H1 (cell line): Measurements from ENCODE around the gene TGM4. TPM values are rescaled to one million over a fixed set of nuclear protein-coding genes. Genes with fewer than 3 reads are reported as not detected.

Experiments used
- CTCF ChIA-PET: fragments of 300-600 bp; sonication (Branson Sonifier 250); formaldehyde crosslinking; loops from one replicate; lab custom pipeline; 2021; ENCODE audit not compliant: partially characterized antibody; lab: Charles Lee
- POLR2A ChIA-PET: fragments of 300-600 bp; sonication (Branson Sonifier 250); formaldehyde crosslinking; loops from one replicate; lab custom pipeline; 2021; ENCODE audit warnings: inconsistent platforms; ENCODE audit not compliant: partially characterized antibody; lab: Charles Lee
- DNase-seq, 2 experiments: peaks; one replicate each; pipeline versions ENCODE4 v3.0.0 to v3.0.0-alpha.2; 2010 to 2022; ENCODE audit warnings: low spot score in 2 of 2, low read depth in 1 of 2, mixed read lengths in 1 of 2
- FAIRE-seq: peaks from 2 replicates; lab custom pipeline; 2011; peaks lifted over from hg19 to GRCh38; lab: Jason Lieb, UNC
- H2AFZ ChIP-seq: 2 replicates; pipeline ENCODE4 v1.8.1; 2012; ENCODE audit warnings: low read length, inconsistent platforms
- H2AK5ac ChIP-seq: 2 replicates; pipeline ENCODE4 v1.6.1; 2013; ENCODE audit warnings: low read depth, low read length
- H2BK120ac ChIP-seq: replicated peaks from 2 replicates; pipeline ENCODE3; 2013; ENCODE audit warnings: low read depth, low read length, inconsistent platforms
- H2BK12ac ChIP-seq: 2 replicates; pipeline ENCODE4 v1.6.1; 2013; ENCODE audit warnings: low read depth, low read length
- H2BK15ac ChIP-seq: 2 replicates; pipeline ENCODE4 v1.6.1; 2013; ENCODE audit warnings: low read length
- H2BK20ac ChIP-seq: 2 replicates; pipeline ENCODE4 v1.6.1; 2013; ENCODE audit warnings: low read length
- H2BK5ac ChIP-seq: 2 replicates; pipeline ENCODE4 v1.6.1; 2013; ENCODE audit warnings: low read depth, low read length
- H3K14ac ChIP-seq: 2 replicates; pipeline ENCODE4 v1.6.1; 2013; ENCODE audit warnings: inconsistent platforms; ENCODE audit not compliant: insufficient read length
- H3K18ac ChIP-seq: 2 replicates; pipeline ENCODE4 v1.6.1; 2013; ENCODE audit warnings: low read length; ENCODE audit errors: extremely low read depth
- H3K23ac ChIP-seq: 2 replicates; pipeline ENCODE4 v1.6.1; 2013; ENCODE audit warnings: inconsistent platforms; ENCODE audit not compliant: insufficient read length
- H3K23me2 ChIP-seq: 2 replicates; pipeline ENCODE4 v1.6.1; 2013; ENCODE audit warnings: low read depth, low read length
- H3K27ac ChIP-seq: 2 replicates; pipeline ENCODE4 v1.6.1; 2011; ENCODE audit warnings: low read depth, low read length, inconsistent platforms
- H3K27me3 ChIP-seq, 4 experiments: replicated peaks in 1 of 4; 1 replicate in 1 of 4; 2 replicates in 3 of 4; pipeline versions ENCODE4 v1.6.1 to v1.8.1; 2011 to 2013; ENCODE audit warnings: low read length in 3 of 4, mild to moderate bottlenecking in 3 of 4, inconsistent platforms in 2 of 4, mixed read lengths in 2 of 4, moderate library complexity in 1 of 4; ENCODE audit not compliant: control insufficient read depth in 3 of 4, insufficient read depth in 3 of 4; ENCODE audit errors: extremely low read depth in 1 of 4
- H3K36me3 ChIP-seq, 4 experiments: 2 replicates each; pipeline versions ENCODE4 v1.6.1 to v1.8.1; 2011 to 2013; ENCODE audit warnings: mild to moderate bottlenecking in 4 of 4, low read length in 3 of 4, moderate library complexity in 2 of 4, control low read depth in 1 of 4, inconsistent platforms in 1 of 4; ENCODE audit not compliant: insufficient read depth in 4 of 4, control insufficient read depth in 2 of 4
- H3K4ac ChIP-seq: replicated peaks from 2 replicates; pipeline ENCODE3; 2013; ENCODE audit warnings: low read length, low read depth, mixed read lengths, inconsistent platforms; ENCODE audit not compliant: insufficient read length
- H3K4me1 ChIP-seq, 4 experiments: replicated peaks in 1 of 4; 1 replicate in 1 of 4; 2 replicates in 3 of 4; pipeline versions ENCODE4 v1.6.1 to v1.8.1; 2011 to 2013; ENCODE audit warnings: low read length in 3 of 4, inconsistent platforms in 2 of 4, mixed read lengths in 1 of 4; ENCODE audit not compliant: insufficient read depth in 4 of 4, control insufficient read depth in 3 of 4
- H3K4me2 ChIP-seq, 2 experiments: 2 replicates each; pipeline versions ENCODE4 v1.6.1 to v1.8.1; 2011 to 2013; ENCODE audit warnings: low read depth in 2 of 2, low read length in 2 of 2, control low read depth in 1 of 2, inconsistent platforms in 1 of 2, mild to moderate bottlenecking in 1 of 2; ENCODE audit not compliant: insufficient read depth in 1 of 2
- H3K4me3 ChIP-seq, 4 experiments: fragments of 200-600, 300-600 bp in 1 of 4; sonication (generic), shearing (Covaris generic), sonication (Bioruptor Twin) in 1 of 4; 2 replicates each; pipeline versions ENCODE4 v1.5.1 to v1.8.1; 2011 to 2016; ENCODE audit warnings: low read length in 4 of 4, low read depth in 3 of 4, control low read depth in 2 of 4, inconsistent platforms in 2 of 4, mild to moderate bottlenecking in 2 of 4, mixed read lengths in 1 of 4, moderate library complexity in 1 of 4; ENCODE audit not compliant: insufficient read depth in 2 of 4; ENCODE audit errors: extremely low read depth in 1 of 4
- H3K56ac ChIP-seq: replicated peaks from 2 replicates; pipeline ENCODE3; 2013; ENCODE audit warnings: low read depth, mild to moderate bottlenecking, mixed read lengths, low read length, inconsistent platforms; ENCODE audit not compliant: insufficient read length
- H3K79me1 ChIP-seq: 2 replicates; pipeline ENCODE4 v1.6.1; 2013; ENCODE audit warnings: low read depth, low read length, control low read depth
- H3K79me2 ChIP-seq, 2 experiments: 2 replicates each; pipeline versions ENCODE4 v1.6.1 to v1.8.1; 2012 to 2013; ENCODE audit warnings: low read length in 2 of 2, mild to moderate bottlenecking in 2 of 2, inconsistent platforms in 1 of 2; ENCODE audit not compliant: insufficient read depth in 2 of 2, control insufficient read depth in 1 of 2
- H3K9ac ChIP-seq, 4 experiments: replicated peaks in 1 of 4; 1 replicate in 1 of 4; 2 replicates in 3 of 4; pipeline versions ENCODE4 v1.6.1 to v1.8.1; 2011 to 2013; ENCODE audit warnings: low read depth in 3 of 4, low read length in 3 of 4, control low read depth in 2 of 4, mild to moderate bottlenecking in 2 of 4, moderate library complexity in 2 of 4, inconsistent platforms in 1 of 4; ENCODE audit errors: extremely low read depth in 1 of 4
- H3K9me3 ChIP-seq, 2 experiments: 2 replicates each; pipeline versions ENCODE4 v1.6.1 to v1.8.1; 2012 to 2013; ENCODE audit warnings: mild to moderate bottlenecking in 2 of 2, moderate library complexity in 2 of 2, control low read depth in 1 of 2, inconsistent platforms in 1 of 2, low read depth in 1 of 2, low read length in 1 of 2, mixed read lengths in 1 of 2; ENCODE audit not compliant: insufficient read depth in 2 of 2
- H4K20me1 ChIP-seq, 2 experiments: replicated peaks in 1 of 2; 2 replicates each; pipeline versions ENCODE3 to v1.8.1; 2011 to 2013; ENCODE audit warnings: inconsistent platforms in 2 of 2, low read length in 2 of 2, mild to moderate bottlenecking in 1 of 2; ENCODE audit not compliant: insufficient read depth in 2 of 2, control insufficient read depth in 1 of 2
- H4K5ac ChIP-seq: 2 replicates; pipeline ENCODE4 v1.6.1; 2013; ENCODE audit warnings: low read length, low read depth, mixed read lengths, inconsistent platforms; ENCODE audit not compliant: insufficient read length
- H4K8ac ChIP-seq: 2 replicates; pipeline ENCODE4 v1.8.0; 2013; ENCODE audit warnings: mild to moderate bottlenecking, moderate library complexity, low read length, inconsistent platforms; ENCODE audit not compliant: insufficient read depth; ENCODE audit errors: extremely low read depth
- H4K91ac ChIP-seq: replicated peaks from 2 replicates; pipeline ENCODE3; 2013; ENCODE audit warnings: low read length, mixed read lengths, inconsistent platforms; ENCODE audit not compliant: insufficient read length
- CHD1 ChIP-seq: IDR thresholded peaks from 2 replicates; pipeline ENCODE4 v1.6.1; 2012; ENCODE audit warnings: low read depth, low read length, improper control_type of control experiment
- CTBP2 ChIP-seq: IDR thresholded peaks from 2 replicates; pipeline ENCODE4 v1.7.0; 2011; ENCODE audit warnings: borderline replicate concordance, mild to moderate bottlenecking, moderate library complexity, mixed read lengths, low read length; ENCODE audit not compliant: insufficient read depth, insufficient read length
- KDM4A ChIP-seq: IDR thresholded peaks from one replicate; pipeline ENCODE4 v1.7.1; 2012; ENCODE audit warnings: low read depth, mild to moderate bottlenecking, moderate library complexity, low read length, inconsistent platforms; ENCODE audit not compliant: severe bottlenecking
- RXRA ChIP-seq: IDR thresholded peaks from 2 replicates; pipeline ENCODE4 v1.6.1; 2011; ENCODE audit warnings: low read depth, mild to moderate bottlenecking, low read length, moderate library complexity; ENCODE audit not compliant: insufficient read depth
- SIX5 ChIP-seq: IDR thresholded peaks from 2 replicates; pipeline ENCODE4 v1.6.1; 2011; ENCODE audit warnings: mild to moderate bottlenecking, low read depth, low read length
- SP4 ChIP-seq: IDR thresholded peaks from 2 replicates; pipeline ENCODE4 v1.6.1; 2012; ENCODE audit warnings: low read length, inconsistent platforms
- TAF7 ChIP-seq: optimal IDR thresholded peaks from 2 replicates; pipeline ENCODE3; 2011; ENCODE audit warnings: low read depth, mild to moderate bottlenecking, inconsistent platforms, low read length, moderate library complexity, borderline replicate concordance
- ZNF274 ChIP-seq: IDR thresholded peaks from 2 replicates; pipeline ENCODE4 v1.7.0; 2012; ENCODE audit warnings: low read length, borderline replicate concordance; ENCODE audit errors: extremely low read depth
- WGBS, 2 experiments: shearing (Covaris generic) in 1 of 2; methylation state at CpG; one replicate each; pipeline versions ENCODE4 v1.1.6 to v1.1.7; 2013 to 2015; ENCODE audit warnings: low lambda C conversion rate in 2 of 2, mixed read lengths in 2 of 2, inconsistent platforms in 1 of 2, low coverage in 1 of 2, missing lambda C conversion rate in 1 of 2; ENCODE audit not compliant: insufficient replicate concordance in 2 of 2, insufficient coverage in 1 of 2, insufficient read length in 1 of 2; ENCODE audit errors: extremely low coverage in 1 of 2, missing lambda C conversion rate in 1 of 2; 5-methylcytosine and 5-hydroxymethylcytosine counted together
- polyA plus RNA-seq, 7 experiments: library from polyadenylated mRNA; depleted of rRNA in 3 of 7; stranded (reverse) in 5 of 7; unstranded in 2 of 7; fragments of >200 nt in 5 of 7; fragments of 200-250 nt in 2 of 7; gene quantifications; 1 replicate in 5 of 7; 2 replicates in 1 of 7; 4 replicates in 1 of 7; pipeline versions ENCODE4 v1.2.1 to v1.2.3, GENCODE V29; 2011 to 2013; ENCODE audit warnings: missing spikeins in 2 of 7, mixed read lengths in 2 of 7
- total RNA-seq: library from RNA; stranded (reverse); fragmentation: NEBNext Ultra II Directional; extraction: Animal tissue kit (Norgen Biotek cat#: 25700); gene quantifications from 2 replicates; pipeline ENCODE4 v1.2.1, GENCODE V29; 2021

TGM4 gene
- total and polyA plus RNA-seq, 2 of the 8 experiments (the other 6 are each of a cell fraction or from before 2014, with no cell fraction given): 0.02 TPM; not detected in 1

DNA sequence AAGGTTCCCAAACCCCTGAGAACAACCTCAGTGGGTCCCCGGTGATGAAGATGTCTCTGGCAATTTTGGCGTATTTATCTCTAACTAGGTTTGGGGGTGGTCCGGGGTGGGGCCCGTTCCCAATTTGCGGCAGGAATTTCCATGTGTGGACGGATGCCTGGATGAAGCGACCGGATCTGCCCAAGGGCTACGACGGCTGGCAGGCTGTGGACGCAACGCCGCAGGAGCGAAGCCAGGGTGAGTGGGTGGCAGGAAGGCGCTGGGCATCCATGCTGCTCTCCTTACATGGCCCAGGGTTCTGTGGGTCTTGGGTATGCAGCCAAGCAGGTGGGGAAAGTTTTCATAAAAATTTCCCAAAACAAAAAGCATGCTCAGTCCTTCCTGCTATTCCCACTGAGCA, 29.3 kb downstream of the TGM4 start:
- Histone ChIP-seq H3K4me2 (no peak overlapping the region), H2BK120ac (no peak overlapping the region), H3K9ac (no peak overlapping the region), H4K5ac (no peak overlapping the region), H2BK15ac (no peak overlapping the region), H3K4me3 (no peak overlapping the region), H3K4ac (no peak overlapping the region), H3K79me1 (no peaks in the 10 kb centered on the region), H3K14ac (no peak overlapping the region), H4K91ac (no peak overlapping the region), H2AFZ (no peak overlapping the region), H4K8ac (no peak overlapping the region), H3K9me3 (peaks cover 17 to 21% of the 10 kb centered on the region in 2 experiments; a peak in 3 of 4 replicates), H3K56ac (no peak overlapping the region), H2AK5ac (no peak overlapping the region), H3K23ac (no peak overlapping the region), H2BK5ac (no peak overlapping the region), H3K23me2 (no peaks in the 10 kb centered on the region), H3K79me2 (no peaks in the 10 kb centered on the region), H2BK12ac (no peak overlapping the region), H3K36me3 (no peaks in the 10 kb centered on the region), H3K27me3 (no peaks in the 10 kb centered on the region), H3K4me1 (peaks cover 0 to 5% (median 4%) of the 10 kb centered on the region in 4 experiments; a peak in 4 of 7 replicates), H3K27ac (no peak overlapping the region), H3K18ac (no peak overlapping the region), H2BK20ac (no peak overlapping the region), H4K20me1 (no peaks in the 10 kb centered on the region)
- 96% methylated on average over 15 of the region's 15 CpGs; no CpG with 5 or more reads in 1 of the 2 experiments for WGBS, 2 experiments
- FAIRE-seq: no peak
- POLR2A ChIA-PET: interaction anchor here (1.5 kb wide), 1 partner anchor 10 kb away, joined by 5 read pairs; no protein-coding TSS in a partner anchor
- TF ChIP-seq CHD1 (no peak), SIX5 (no peak), CTBP2 (no peak), TAF7 (no peak), SP4 (no peak), KDM4A (no peak), ZNF274 (no peak), RXRA (no peak)
- CTCF ChIA-PET: no interaction called here
- no peak for DNase-seq
